Endometrium (tissue), 2 donors: ENCODE data around the gene KRTAP2-2.

Experiments used
- FAIRE-seq: peaks from 2 replicates; lab custom pipeline; 2012; peaks lifted over from hg19 to GRCh38; lab: Jason Lieb, UNC
- donor health status: control.
- donor health status: control.

Gene KRTAP2-2

DNA sequence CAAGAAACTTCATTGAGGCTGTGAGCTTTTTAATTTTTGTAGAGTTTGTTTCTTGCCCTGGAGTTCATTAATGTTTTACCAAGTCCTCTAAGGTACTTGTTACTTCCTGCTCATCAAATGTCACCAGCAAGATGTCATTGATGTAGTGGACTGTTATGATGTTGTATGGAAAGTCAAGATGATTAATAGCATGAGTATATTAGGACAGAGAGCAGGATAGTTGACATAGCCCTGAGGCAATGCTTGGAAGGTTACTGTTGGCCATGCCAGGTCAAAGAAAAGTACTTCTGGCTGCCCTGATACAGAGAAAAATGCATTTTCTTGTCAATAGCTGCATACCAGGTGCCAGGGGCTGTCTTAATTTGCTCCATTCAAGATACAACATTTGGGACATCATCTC, 34.7 kb downstream of the KRTAP2-2 start:
- no peak for FAIRE-seq

DNA sequence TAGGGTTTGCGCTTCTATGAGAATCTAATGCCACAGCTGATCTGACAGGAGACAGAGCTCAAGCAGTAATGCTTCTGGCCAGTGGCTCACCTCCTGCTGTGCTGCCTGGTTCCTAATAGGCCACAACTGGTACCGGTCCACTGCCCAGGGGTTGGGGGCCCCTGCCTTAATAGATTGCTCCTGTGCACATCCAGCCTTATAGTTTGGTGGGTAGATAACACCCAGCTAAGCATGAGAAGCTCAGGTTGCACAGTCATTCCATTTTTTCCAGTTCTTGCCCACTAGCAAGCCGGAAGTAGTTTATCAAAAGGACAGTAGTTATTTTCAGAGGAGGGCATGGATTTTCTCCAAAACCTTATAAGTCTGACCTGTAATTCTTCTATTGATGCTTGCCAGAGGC, 35.6 kb downstream of the KRTAP2-2 start:
- FAIRE-seq, result no peak

DNA sequence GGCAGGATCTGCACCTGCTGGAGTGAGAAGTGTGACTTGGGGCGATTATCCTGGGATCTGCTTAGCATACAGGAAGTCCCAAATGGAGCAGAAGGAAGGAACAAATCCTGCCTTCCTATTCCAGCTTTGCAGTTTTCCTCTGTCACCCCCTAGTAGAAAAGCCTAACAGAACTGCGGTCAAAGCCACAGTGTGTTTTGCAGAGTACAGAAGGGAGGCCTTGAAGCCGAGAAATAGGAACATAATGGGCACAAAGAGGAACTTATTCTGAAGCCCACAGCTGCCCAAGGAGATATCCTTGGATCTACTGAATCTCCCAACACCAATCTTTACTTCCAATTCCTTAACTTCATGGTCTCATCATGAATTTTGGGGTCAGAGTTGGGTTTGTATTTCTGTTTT, 36.5 kb downstream of the KRTAP2-2 start:
- FAIRE-seq, result no peak

DNA sequence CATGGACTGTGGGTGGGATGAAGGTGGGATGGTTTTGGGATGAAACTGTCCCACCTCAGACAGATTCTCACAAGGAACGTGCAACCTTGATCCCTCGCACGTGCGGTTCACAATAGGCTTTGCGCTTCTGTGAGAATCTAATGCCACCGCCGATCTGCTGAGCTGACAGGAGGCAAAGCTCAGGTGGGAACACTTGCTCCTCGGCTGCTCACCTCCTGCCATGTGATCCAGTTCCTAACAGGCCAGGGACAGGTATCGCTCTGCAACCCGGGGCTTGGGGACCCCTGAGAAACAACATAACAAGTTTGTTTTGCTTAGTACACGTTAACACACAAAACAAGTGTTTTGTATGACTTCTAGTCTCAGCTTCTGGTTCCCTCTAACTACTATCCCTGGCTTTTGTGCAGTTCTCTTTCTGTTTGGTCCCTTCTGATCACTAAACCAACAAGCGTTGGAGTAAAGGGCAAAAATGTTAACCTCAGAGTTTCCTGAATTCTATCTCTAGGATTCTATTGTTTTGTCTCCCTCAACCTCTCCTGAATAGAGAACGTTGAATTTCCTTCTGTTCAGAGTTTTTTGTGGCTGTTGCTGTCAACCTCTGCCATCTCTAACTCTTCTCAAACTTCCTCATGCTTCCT, 38.3 kb downstream of the KRTAP2-2 start:
- FAIRE-seq, result no peak

DNA sequence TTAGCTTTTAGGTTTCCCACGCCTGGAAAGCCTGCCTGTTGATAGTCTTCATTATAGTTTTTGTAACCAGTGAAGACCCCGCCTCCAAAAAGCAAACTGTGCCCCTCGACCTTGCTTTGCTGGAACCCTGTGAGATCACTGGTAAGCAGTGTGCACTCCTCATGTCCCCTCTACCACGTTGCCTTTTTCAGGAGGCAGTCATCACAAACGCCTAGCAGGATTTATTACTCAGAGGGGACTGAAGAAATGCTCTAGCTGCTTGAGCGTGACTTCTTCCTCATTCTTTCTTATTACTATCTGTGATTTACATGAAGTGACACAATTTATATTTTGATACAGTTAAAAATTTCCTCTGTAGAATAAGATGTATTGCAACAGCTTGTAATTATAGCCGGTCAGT, 39.6 kb downstream of the KRTAP2-2 start:
- no peak for FAIRE-seq

DNA sequence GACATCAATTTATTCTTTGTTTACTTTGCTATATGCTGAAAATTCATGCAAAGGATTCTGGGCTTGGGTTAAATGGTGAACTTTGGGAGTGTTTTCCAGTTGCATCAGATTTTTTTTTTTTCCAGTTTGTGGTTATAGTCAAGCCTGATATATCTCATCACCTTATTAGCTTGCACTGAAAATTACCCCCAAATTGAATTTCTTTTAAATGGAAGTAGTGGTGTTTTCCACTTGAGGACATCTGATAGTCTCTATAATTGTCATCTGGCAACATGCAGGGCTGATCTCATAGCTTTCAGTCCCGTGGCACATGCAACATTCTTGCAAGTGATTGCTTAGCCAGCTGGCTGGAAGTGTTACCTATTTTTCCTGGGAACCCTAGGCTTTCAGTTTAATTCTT, 41.4 kb downstream of the KRTAP2-2 start:
- no peak for FAIRE-seq

DNA sequence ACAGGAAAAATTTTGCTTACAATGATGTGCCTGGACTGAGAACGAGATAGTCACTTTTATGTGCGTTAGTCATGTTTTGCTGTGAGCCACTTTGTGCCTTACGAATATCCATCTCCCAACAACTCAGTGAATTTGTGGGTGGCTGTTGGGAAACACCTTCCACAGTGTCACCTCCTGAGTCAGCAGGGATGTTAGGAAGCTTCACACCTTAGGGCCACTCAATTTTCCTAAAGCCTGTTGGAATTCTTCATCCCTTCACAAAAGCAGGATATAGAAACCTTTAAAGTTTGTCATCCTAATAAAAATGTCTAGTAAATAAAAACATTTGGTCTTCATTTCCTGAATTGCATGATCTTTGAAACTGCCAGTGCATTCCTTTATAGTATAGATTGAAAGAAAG, 41.8 kb downstream of the KRTAP2-2 start:
- FAIRE-seq, result no peak

DNA sequence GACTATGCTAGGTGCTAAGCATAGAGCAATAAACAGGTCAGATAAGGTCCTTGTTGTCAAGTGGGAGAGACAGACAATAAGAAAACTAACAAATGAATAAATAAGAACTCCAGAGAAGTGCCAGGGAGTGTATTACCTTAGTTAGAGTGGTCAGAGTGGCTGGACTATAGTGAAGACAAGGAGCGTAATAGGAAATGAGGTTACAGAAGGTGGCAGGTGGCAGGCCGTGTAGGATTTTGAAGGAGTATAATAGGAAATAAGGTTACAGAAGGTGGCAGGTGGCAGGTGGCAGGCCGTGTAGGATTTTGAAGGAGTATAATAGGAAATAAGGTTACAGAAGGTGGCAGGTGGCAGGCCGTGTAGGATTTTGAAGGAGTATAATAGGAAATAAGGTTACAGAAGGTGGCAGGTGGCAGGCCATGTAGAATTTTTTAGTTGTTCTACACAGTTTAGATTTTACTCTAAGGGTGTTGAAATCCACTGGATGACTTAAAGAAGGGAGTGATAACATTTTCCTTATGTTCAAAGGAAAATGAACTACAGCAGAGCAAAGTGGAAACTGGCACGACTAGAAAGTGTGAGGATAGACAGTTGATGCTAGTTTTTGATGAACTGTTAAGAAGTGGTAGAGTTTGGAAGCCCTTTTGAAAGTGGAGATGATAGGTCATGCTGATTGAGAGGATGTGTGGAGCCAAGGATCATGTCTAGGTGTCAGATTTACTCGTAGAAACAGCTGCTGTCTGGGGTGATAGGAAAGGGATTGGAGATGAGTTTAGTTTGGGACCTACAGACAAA, 42.5 kb downstream of the KRTAP2-2 start:
- no peak for FAIRE-seq

DNA sequence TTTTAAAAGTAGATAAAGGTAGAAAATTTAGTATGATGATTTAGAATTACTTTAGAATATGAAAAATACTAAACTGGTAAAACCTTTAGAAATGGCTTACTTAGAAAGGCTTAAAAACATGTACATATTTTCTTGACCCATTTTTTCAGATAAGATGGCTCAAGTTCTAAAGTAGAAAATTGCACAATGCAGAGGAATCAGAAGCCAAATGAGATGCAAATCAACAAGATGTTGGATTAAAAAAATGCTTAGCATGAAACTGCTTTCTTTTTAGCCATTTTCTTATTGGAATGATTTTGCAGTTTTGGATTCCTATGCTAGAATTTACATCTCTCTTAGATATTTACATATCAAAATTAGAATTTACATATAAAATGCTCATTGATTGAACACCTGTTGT, 44.6 kb downstream of the KRTAP2-2 start:
- FAIRE-seq, result no peak

DNA sequence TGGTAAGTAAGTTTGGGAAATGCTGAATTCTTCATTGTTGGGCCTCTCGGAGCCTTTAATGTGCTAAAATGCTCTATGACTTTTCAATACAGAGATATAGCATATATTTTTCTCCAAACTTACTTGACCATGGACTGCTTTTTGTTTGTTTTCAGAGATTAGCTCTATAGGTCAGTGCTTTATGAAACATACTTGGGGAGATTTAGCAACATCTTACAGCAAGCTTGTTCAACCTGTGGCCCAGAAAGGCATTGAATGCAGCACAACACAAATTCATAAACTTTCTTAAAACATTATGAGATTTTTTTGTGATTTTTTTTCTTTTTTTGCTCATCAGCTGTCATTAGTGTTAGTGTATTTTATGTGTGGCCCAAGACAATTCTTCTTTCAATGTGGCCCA, 45.1 kb downstream of the KRTAP2-2 start:
- no peak for FAIRE-seq

DNA sequence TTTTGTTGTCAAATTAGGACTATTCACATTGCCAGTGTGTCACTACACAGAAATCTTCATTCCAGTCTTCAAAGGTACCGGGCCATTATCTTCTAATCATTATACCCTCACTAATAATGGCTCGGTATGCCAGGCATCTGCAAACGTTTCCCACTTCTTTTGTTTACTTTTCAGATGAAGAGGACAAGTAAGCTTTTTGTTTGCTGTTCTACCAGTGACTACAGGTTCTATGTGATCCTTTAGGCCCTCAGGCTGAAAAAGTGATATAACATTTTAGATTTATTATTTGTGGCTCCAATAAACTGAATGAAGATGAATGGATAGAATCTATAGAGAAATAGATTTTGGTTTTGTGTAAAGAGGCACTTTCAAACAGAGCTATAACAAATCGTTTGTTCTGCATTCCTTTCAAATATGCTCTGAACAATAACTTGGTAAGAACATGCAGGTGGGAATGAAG, 45.7 kb downstream of the KRTAP2-2 start:
- no peak for FAIRE-seq

DNA sequence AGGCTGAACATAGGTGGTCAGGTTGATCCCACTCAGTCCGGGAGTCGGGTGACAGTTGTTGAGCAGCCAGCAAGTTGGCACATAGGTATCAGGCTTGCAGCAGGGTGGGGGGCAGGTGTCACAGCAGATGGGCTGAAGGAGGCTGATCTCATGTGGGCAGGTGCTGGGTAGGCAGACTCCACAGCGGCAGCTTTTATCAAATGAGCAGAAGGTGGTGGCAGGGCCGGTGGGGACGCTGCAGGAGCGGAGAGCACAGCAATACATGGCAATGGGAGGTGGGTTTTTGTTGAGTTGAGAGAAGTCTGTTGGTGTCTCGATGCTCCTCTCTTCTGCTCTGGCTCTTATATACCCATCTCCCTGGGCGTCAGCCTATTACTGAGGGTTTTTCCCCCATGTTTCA, 46.2 kb downstream of the KRTAP2-2 start, which contains the start of gene KRTAP3-1:
Gene KRTAP3-1 (minus strand): TSS at position 318 of the 400 bp plus-strand sequence. CDS start 54 bp downstream, at position 264.
- FAIRE-seq, result no peak
